ENCODE results near the gene CALR3. TPM values are rescaled to one million over a fixed set of nuclear protein-coding genes. Genes with fewer than 3 reads are reported as not detected.

The CALR3 gene
- total RNA-seq, 1 donor from 2014 or later: 2.0 TPM

DNA sequence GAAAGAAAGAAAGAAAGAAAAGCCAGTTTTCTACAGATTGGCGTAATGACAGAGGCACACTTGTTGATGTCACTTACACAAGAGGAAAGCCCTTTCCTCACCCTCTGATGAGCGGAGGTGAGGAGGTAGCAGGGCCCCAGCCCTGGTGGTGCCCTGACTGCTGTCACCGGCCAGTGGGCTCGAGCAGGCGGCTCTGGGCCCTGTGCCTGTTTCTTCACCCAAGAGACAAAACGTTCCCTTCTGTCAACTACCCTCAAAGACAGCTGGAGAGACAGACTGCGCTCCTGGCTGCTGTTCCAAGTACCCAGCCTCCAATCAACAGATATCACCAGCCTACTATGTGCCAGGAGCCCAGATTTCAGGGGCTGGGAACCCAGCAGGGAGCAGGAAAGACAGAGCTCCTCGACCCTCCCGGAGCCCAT, 34.3 kb downstream of the CALR3 start:
- Histone ChIP-seq H3K4me1 (peaks cover 13% of the 10 kb centered on the region), H3K9ac (no peak overlapping the region), H3K36me3 (no peaks in the 10 kb centered on the region), H3K27ac (no peak overlapping the region), H3K9me3 (ENCODE audit: low read depth) (no peaks in the 10 kb centered on the region), H3K27me3 (no peaks in the 10 kb centered on the region), H4K20me1 (ENCODE audit: low read depth) (peaks cover 97% of the 10 kb centered on the region), H3F3A (ENCODE audit: low read depth) (no peaks in the 10 kb centered on the region), H3K79me2 (ENCODE audit: low read depth) (peaks cover 97% of the 10 kb centered on the region), H3K4me2 (no peak overlapping the region), H3K4me3 (no peak overlapping the region), H2AFZ (replicated peaks) (no peak overlapping the region)
- no peaks in the 10 kb centered on the region for H3K9me3 Mint-ChIP-seq
- TF ChIP-seq EZH2 (IDR thresholded peaks at IDR 0.05) (no peak), EZH2phosphoT487 (IDR thresholded peaks at IDR 0.05) (no peak)
- TF ChIP-seq, protein P1, sequence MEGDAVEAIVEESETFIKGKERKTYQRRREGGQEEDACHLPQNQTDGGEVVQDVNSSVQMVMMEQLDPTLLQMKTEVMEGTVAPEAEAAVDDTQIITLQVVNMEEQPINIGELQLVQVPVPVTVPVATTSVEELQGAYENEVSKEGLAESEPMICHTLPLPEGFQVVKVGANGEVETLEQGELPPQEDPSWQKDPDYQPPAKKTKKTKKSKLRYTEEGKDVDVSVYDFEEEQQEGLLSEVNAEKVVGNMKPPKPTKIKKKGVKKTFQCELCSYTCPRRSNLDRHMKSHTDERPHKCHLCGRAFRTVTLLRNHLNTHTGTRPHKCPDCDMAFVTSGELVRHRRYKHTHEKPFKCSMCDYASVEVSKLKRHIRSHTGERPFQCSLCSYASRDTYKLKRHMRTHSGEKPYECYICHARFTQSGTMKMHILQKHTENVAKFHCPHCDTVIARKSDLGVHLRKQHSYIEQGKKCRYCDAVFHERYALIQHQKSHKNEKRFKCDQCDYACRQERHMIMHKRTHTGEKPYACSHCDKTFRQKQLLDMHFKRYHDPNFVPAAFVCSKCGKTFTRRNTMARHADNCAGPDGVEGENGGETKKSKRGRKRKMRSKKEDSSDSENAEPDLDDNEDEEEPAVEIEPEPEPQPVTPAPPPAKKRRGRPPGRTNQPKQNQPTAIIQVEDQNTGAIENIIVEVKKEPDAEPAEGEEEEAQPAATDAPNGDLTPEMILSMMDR (IDR thresholded peaks at IDR 0.05): no peak
- H3K4me3 Mint-ChIP-seq: no peak overlapping the region
- H3K4me1 Mint-ChIP-seq: peaks cover 48% of the 10 kb centered on the region
- H3K36me3 Mint-ChIP-seq: peaks cover 7% of the 10 kb centered on the region
- H3K27ac Mint-ChIP-seq: no peak overlapping the region
- H3K27me3 Mint-ChIP-seq (ENCODE audit: insufficient read depth, low read depth): peaks cover 2% of the 10 kb centered on the region
- DNase-seq (ENCODE audit: low spot score): no peak

GRCh38 chr19:16460454-16460853, 35.5 kb downstream of the CALR3 start:
- H3F3A ChIP-seq (ENCODE audit: low read depth): no peaks in the 10 kb centered on the region
- H4K20me1 ChIP-seq (ENCODE audit: low read depth): peaks cover 97% of the 10 kb centered on the region
- no peak overlapping the region for H3K9ac ChIP-seq
- H3K27ac ChIP-seq: no peak overlapping the region
- H3K4me3 ChIP-seq: no peak overlapping the region
- H3K79me2 ChIP-seq (ENCODE audit: low read depth): peaks cover 97% of the 10 kb centered on the region
- no peaks in the 10 kb centered on the region for H3K36me3 ChIP-seq
- TF ChIP-seq EZH2 (IDR thresholded peaks at IDR 0.05) (no peak), EZH2phosphoT487 (IDR thresholded peaks at IDR 0.05) (no peak)
- TF ChIP-seq, protein P1 (IDR thresholded peaks at IDR 0.05): no peak
- H3K4me1 ChIP-seq: peaks cover 13% of the 10 kb centered on the region
- no peak for DNase-seq (ENCODE audit: low spot score)
- peaks cover 54% of the 10 kb centered on the region for H3K4me1 Mint-ChIP-seq
- no peaks in the 10 kb centered on the region for H3K27me3 ChIP-seq
- H3K27me3 Mint-ChIP-seq (ENCODE audit: insufficient read depth, low read depth): peaks cover 2% of the 10 kb centered on the region
- H3K4me3 Mint-ChIP-seq: no peak overlapping the region
- no peak overlapping the region for H3K4me2 ChIP-seq
- no peaks in the 10 kb centered on the region for H3K9me3 Mint-ChIP-seq
- H2AFZ ChIP-seq (replicated peaks): no peak overlapping the region
- H3K9me3 ChIP-seq (ENCODE audit: low read depth): no peaks in the 10 kb centered on the region
- H3K27ac Mint-ChIP-seq: no peak overlapping the region
- H3K36me3 Mint-ChIP-seq: peaks cover 3% of the 10 kb centered on the region

- Histone ChIP-seq H3K36me3 (no peaks in the 10 kb centered on the region), H3K27me3 (no peaks in the 10 kb centered on the region), H3F3A (ENCODE audit: low read depth) (no peaks in the 10 kb centered on the region), H3K4me3 (no peak overlapping the region), H2AFZ (replicated peaks) (no peak overlapping the region), H3K4me2 (no peak overlapping the region), H3K9me3 (ENCODE audit: low read depth) (no peaks in the 10 kb centered on the region), H3K9ac (peak overlapping the region; percentile 8), H3K27ac (no peak overlapping the region), H3K4me1 (peaks cover 13% of the 10 kb centered on the region), H4K20me1 (ENCODE audit: low read depth) (peaks cover 96% of the 10 kb centered on the region), H3K79me2 (ENCODE audit: low read depth) (peaks cover 97% of the 10 kb centered on the region)
- H3K4me1 Mint-ChIP-seq: peaks cover 53% of the 10 kb centered on the region
- H3K36me3 Mint-ChIP-seq: peaks cover 3% of the 10 kb centered on the region
- H3K9me3 Mint-ChIP-seq: no peaks in the 10 kb centered on the region
- no peak overlapping the region for H3K4me3 Mint-ChIP-seq
- H3K27me3 Mint-ChIP-seq (ENCODE audit: insufficient read depth, low read depth): peaks cover 2% of the 10 kb centered on the region
- no peak overlapping the region for H3K27ac Mint-ChIP-seq
- no peak for DNase-seq (ENCODE audit: low spot score)
- TF ChIP-seq EZH2phosphoT487 (IDR thresholded peaks at IDR 0.05) (no peak), EZH2 (IDR thresholded peaks at IDR 0.05) (no peak)
- TF ChIP-seq, protein P1 (IDR thresholded peaks at IDR 0.05): no peak
Observed at GRCh38 chr19:16459680-16460079, 36.3 kb downstream of the CALR3 start.
